ENCODE measurements around the gene HACD4. TPM values are rescaled to one million over a fixed set of nuclear protein-coding genes. Genes with fewer than 3 reads are reported as not detected.
A peak's percentile ranks its signal among the peaks of the same experiment; 100 is the strongest.

HACD4 gene
- total RNA-seq, result 1 to 10 TPM; 1.2 to 8.3 (median 2.0) TPM

DNA sequence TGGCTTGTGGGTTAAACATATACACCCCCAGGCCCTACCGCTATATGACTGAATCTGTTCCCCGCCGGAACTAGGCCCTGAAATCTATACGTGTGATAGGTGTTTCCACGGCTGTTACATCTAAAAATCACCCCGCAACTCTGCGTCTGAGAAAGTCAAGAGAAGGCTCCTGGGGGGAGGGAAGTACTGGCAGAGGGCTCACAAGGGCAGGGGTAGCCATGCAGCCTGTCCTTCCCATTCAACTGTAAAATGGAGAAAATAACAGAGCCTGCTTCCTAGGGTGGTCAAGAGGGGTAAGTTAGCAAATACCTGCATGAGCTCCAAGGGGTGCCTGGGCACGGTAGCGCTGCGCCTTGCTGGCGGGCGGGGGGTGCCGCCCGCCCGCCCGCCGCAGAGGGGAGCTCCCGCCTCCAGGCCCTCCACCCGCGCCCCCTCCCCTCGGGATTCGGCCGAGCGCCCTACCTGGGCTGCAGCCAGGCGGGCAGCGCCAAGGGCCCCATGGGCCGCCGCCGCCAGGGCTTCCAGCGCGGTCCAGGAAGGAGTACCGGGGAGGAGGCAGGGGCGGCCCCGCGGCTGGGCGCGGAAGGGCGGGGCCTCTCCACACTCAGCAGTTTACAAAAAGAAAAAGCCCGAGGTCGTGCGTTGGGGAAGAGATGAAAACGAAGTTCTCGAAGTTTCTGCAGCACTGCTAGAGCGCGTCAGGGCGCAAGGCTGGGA lies at the start of gene HACD4:
Gene HACD4 (minus strand): TSS at position 550 of the 717 bp plus-strand sequence. CDS start 50 bp downstream, at position 500.
- DNase-seq, result peak; percentile 58 to 79 (median 64)
- Histone ChIP-seq H3K27me3 (no peaks in the 10 kb centered on the region), H3K4me1 (peaks cover 0 to 10% (median 0%) of the 10 kb centered on the region in 4 donors), H3K36me3 (no peaks in the 10 kb centered on the region), H3K4me3 (peak within 1 kb of the TSS; percentile 58 to 79 (median 62)), H3K27ac (peak within 1 kb of the TSS; percentile 70 to 88 (median 80)), H3K9me3 (no peaks in the 10 kb centered on the region)
- no peak for TF ChIP-seq POLR2A (IDR thresholded peaks at IDR 0.05)

GRCh38 chr9:21080793-21081192 lies 49.4 kb upstream of the HACD4 start:
- Histone ChIP-seq H3K4me1 (peaks cover 0 to 5% (median 0%) of the 10 kb centered on the region in 4 donors), H3K27ac (no peak overlapping the region), H3K4me3 (no peak overlapping the region), H3K27me3 (no peaks in the 10 kb centered on the region), H3K9me3 (no peaks in the 10 kb centered on the region), H3K36me3 (no peaks in the 10 kb centered on the region)
- no peak for DNase-seq
- no peak for TF ChIP-seq POLR2A (IDR thresholded peaks at IDR 0.05)
- TF ChIP-seq CTCF (IDR thresholded peaks at IDR 0.05), result no peak

DNA sequence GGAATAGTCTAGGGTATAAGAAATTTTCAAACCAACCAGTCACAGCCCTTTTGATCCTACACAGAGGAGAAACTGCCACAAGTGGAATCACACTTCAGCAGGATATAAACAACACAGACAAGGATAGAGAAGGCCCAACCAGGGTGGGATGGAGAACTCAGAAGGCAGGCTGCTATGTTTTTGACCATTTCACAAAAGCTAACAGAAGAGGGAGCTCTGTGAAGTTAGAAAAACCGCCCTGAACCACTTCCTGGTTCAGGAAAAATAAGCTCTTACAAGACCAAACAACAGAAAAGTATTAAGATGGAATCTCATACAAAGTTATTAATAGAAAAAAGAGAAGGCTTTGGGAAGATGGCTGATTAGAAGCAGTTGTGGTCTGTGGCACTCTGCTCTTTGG lies 47.3 kb upstream of the HACD4 start:
- no peak for DNase-seq
- Histone ChIP-seq H3K9me3 (no peaks in the 10 kb centered on the region), H3K4me3 (no peak overlapping the region), H3K36me3 (no peaks in the 10 kb centered on the region), H3K27ac (no peak overlapping the region), H3K4me1 (peaks cover 0 to 5% (median 0%) of the 10 kb centered on the region in 4 donors), H3K27me3 (no peaks in the 10 kb centered on the region)
- TF ChIP-seq POLR2A (IDR thresholded peaks at IDR 0.05) (no peak), CTCF (IDR thresholded peaks at IDR 0.05) (peak in 1 of 6 experiments; percentile 9)

- TF ChIP-seq CTCF (IDR thresholded peaks at IDR 0.05) (no peak), POLR2A (IDR thresholded peaks at IDR 0.05) (no peak)
- H3K4me3 ChIP-seq, result no peak within 1 kb of the TSS
- DNase-seq, result no peak
- H3K27ac ChIP-seq, result no peak within 1 kb of the TSS
- no peaks in the 10 kb centered on the region for H3K9me3 ChIP-seq
- H3K4me1 ChIP-seq, result peaks cover 0 to 2% (median 0%) of the 10 kb centered on the region in 4 donors
- H3K36me3 ChIP-seq, result no peaks in the 10 kb centered on the region
- no peaks in the 10 kb centered on the region for H3K27me3 ChIP-seq
These were observed 46.3 kb upstream of the HACD4 start, which contains the start of gene IFNB1 for GRCh38 chr9:21077781-21078180. Gene IFNB1, minus strand, starts transcription at chr9:21077942. Its CDS starts 73 bp downstream, at chr9:21077869.

- no peaks in the 10 kb centered on the region for H3K36me3 ChIP-seq
- H3K4me1 ChIP-seq, result no peaks in the 10 kb centered on the region
- no peaks in the 10 kb centered on the region for H3K27me3 ChIP-seq
- TF ChIP-seq POLR2A (IDR thresholded peaks at IDR 0.05) (no peak), CTCF (IDR thresholded peaks at IDR 0.05) (no peak)
- no peak overlapping the region for H3K4me3 ChIP-seq
- H3K27ac ChIP-seq, result no peak overlapping the region
- DNase-seq, result no peak
- H3K9me3 ChIP-seq, result no peaks in the 10 kb centered on the region
These were observed 44.0 kb upstream of the HACD4 start for GRCh38 chr9:21075484-21075883.

DNA sequence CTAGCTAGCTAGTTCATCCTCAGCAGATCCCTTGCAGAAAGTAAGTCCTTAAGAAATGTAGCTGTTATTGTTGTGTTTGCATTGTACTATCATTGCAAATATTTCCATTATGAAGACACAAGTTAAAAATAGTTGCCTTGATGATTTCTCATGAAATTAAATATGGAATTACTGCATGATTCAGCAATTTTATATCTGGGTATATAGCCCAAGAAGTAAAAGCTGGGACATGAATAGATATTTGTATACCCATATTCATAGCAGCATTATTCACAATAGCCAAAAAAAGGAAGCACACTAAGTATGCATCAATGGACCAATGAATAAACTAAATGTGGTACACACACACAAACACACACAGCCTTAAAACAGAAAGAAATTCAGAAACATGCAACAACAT lies 39.5 kb upstream of the HACD4 start:
- Histone ChIP-seq H3K36me3 (no peaks in the 10 kb centered on the region), H3K27ac (no peak overlapping the region), H3K27me3 (no peaks in the 10 kb centered on the region), H3K9me3 (no peaks in the 10 kb centered on the region), H3K4me1 (no peaks in the 10 kb centered on the region), H3K4me3 (no peak overlapping the region)
- no peak for DNase-seq
- TF ChIP-seq CTCF (IDR thresholded peaks at IDR 0.05), result no peak
- TF ChIP-seq POLR2A (IDR thresholded peaks at IDR 0.05), result no peak

All from Peyer's patch (tissue), 4 donors.